HepG2 (cell line): ENCODE results near the gene DIP2C. TPM values are rescaled to one million over a fixed set of nuclear protein-coding genes. Genes with fewer than 3 reads are reported as not detected.

ENCODE experiments used
- ATAC-seq: fragments of 200-7000 bp; cut with Tn5 transposase; 3 replicates; pipeline ENCODE4 v1.9.1; 2020; ENCODE audit warnings: mild to moderate bottlenecking, moderate library complexity
- BruUV-seq: library from RNA; stranded (reverse); fragments of 400-500 nt; replicated peaks from 2 replicates; lab custom pipeline; 2021; lab: Mats Ljungman, UMichigan
- CTCF ChIA-PET: fragments of 300-600 bp; formaldehyde crosslinking; extraction: SDS; loops from one replicate; lab custom pipeline; 2021; ENCODE audit warnings: low total read pairs, inconsistent platforms, low intra/inter-chr PET ratio; lab: Yijun Ruan, JAX
- POLR2A ChIA-PET: fragments of 350-600 bp; sonication (Branson Sonifier 250); formaldehyde crosslinking; loops from one replicate; lab custom pipeline; 2020; ENCODE audit warnings: antibody characterized with exemption, inconsistent platforms; lab: Yijun Ruan, JAX
- DNase-seq: peaks from one replicate; pipeline ENCODE4 v3.0.0-alpha.2; 2015; ENCODE audit warnings: low spot score
- FAIRE-seq: peaks from 3 replicates; lab custom pipeline; 2011; peaks lifted over from hg19 to GRCh38; lab: Jason Lieb, UNC
- H2AFZ ChIP-seq: one replicate; pipeline ENCODE4 v1.6.1; 2011; ENCODE audit warnings: low read length, inconsistent platforms
- H3K27ac ChIP-seq: fragments of 300-600 bp; 3 replicates; pipeline ENCODE4 v1.8.0; 2011; ENCODE audit warnings: mixed run types, mild to moderate bottlenecking, mixed read lengths, low read length, inconsistent platforms; ENCODE audit not compliant: insufficient read depth; ENCODE audit errors: extremely low read length
- H3K27me3 ChIP-seq, 2 experiments: fragments of 200-600 bp in 1 of 2; 2 replicates in 1 of 2; 3 replicates in 1 of 2; pipeline versions ENCODE4 v1.6.0 to v1.8.0; 2011; ENCODE audit warnings: low read length in 2 of 2, mild to moderate bottlenecking in 2 of 2, moderate library complexity in 2 of 2, inconsistent platforms in 1 of 2; ENCODE audit not compliant: insufficient read depth in 2 of 2, control insufficient read depth in 1 of 2
- H3K36me3 ChIP-seq, 2 experiments: fragments of 200-600 bp in 1 of 2; replicated peaks in 1 of 2; 2 replicates in 1 of 2; 3 replicates in 1 of 2; pipeline versions ENCODE4 v1.5.1 to v1.8.0; 2011; ENCODE audit warnings: low read length in 2 of 2, inconsistent platforms in 1 of 2; ENCODE audit not compliant: insufficient read depth in 2 of 2, control insufficient read depth in 1 of 2
- H3K4me1 ChIP-seq: 2 replicates; pipeline ENCODE4 v1.5.1; 2012; ENCODE audit warnings: low read length, inconsistent platforms; ENCODE audit not compliant: insufficient read depth
- H3K4me2 ChIP-seq: 2 replicates; pipeline ENCODE4 v1.6.0; 2011; ENCODE audit warnings: low read depth, low read length, inconsistent platforms
- H3K4me3 ChIP-seq, 3 experiments: fragments of 200-600 bp in 1 of 3; sonication (generic), shearing (Covaris generic) in 1 of 3; replicated peaks in 1 of 3; 2 replicates each; pipeline ENCODE4 v1.5.1; 2011 to 2016; ENCODE audit warnings: low read length in 3 of 3, inconsistent platforms in 2 of 3, low read depth in 2 of 3, mild to moderate bottlenecking in 2 of 3, control low read depth in 1 of 3, mixed read lengths in 1 of 3; ENCODE audit not compliant: insufficient read depth in 1 of 3
- H3K79me2 ChIP-seq: one replicate; pipeline ENCODE4 v1.6.1; 2011; ENCODE audit warnings: low read length, inconsistent platforms; ENCODE audit not compliant: insufficient read depth
- H3K9ac ChIP-seq: 2 replicates; pipeline ENCODE4 v1.6.0; 2011; ENCODE audit warnings: mild to moderate bottlenecking, low read depth, low read length, inconsistent platforms; ENCODE audit not compliant: insufficient read depth
- H3K9me3 ChIP-seq: 2 replicates; pipeline ENCODE4 v1.5.1; 2012; ENCODE audit warnings: mild to moderate bottlenecking, low read length
- H4K20me1 ChIP-seq: 2 replicates; pipeline ENCODE4 v1.6.0; 2011; ENCODE audit warnings: inconsistent platforms, mild to moderate bottlenecking, low read length, moderate library complexity; ENCODE audit not compliant: insufficient read depth
- BRF2 ChIP-seq: sonication (generic); formaldehyde crosslinking; IDR thresholded peaks from 2 replicates; pipeline ENCODE4 v1.8.1; 2022; ENCODE audit warnings: mild to moderate bottlenecking, missing genetic modification reagents
- DR1 ChIP-seq: sonication (generic); formaldehyde crosslinking; IDR thresholded peaks from 2 replicates; pipeline ENCODE4 v1.8.0; 2021; ENCODE audit warnings: mild to moderate bottlenecking, missing genetic modification reagents, inconsistent platforms
- GTF2F1 ChIP-seq: fragments of 150-350 bp; IDR thresholded peaks from 2 replicates; pipeline ENCODE4 v1.6.1; 2014; ENCODE audit warnings: low read length
- PCBP2 ChIP-seq: fragments of 200-400 bp; formaldehyde crosslinking; optimal IDR thresholded peaks from 2 replicates; pipeline ENCODE3; 2018; ENCODE audit warnings: low read length, low read depth; ENCODE audit not compliant: poor library complexity, severe bottlenecking
- SIX4 ChIP-seq: sonication (generic); formaldehyde crosslinking; IDR thresholded peaks from 2 replicates; pipeline ENCODE4 v1.4.0; 2020; ENCODE audit warnings: missing genetic modification reagents
- SRSF1 ChIP-seq: fragments of 200-400 bp; formaldehyde crosslinking; optimal IDR thresholded peaks from 2 replicates; pipeline ENCODE3; 2017; ENCODE audit warnings: mild to moderate bottlenecking, low read depth, low read length, moderate library complexity
- TAF15 ChIP-seq: fragments of 200-400 bp; formaldehyde crosslinking; IDR thresholded peaks from one replicate; pipeline ENCODE4 v1.6.1; 2018; ENCODE audit warnings: mild to moderate bottlenecking, low read depth, low read length; ENCODE audit not compliant: poor library complexity, severe bottlenecking
- ZBTB7B ChIP-seq: sonication (generic); formaldehyde crosslinking; IDR thresholded peaks from 2 replicates; pipeline ENCODE4 v1.4.0; 2020; ENCODE audit warnings: missing genetic modification reagents
- ZFP37 ChIP-seq: sonication (generic); formaldehyde crosslinking; IDR thresholded peaks from 2 replicates; pipeline ENCODE4 v1.4.0; 2020; ENCODE audit warnings: missing genetic modification reagents, borderline replicate concordance
- ZNF589 ChIP-seq: sonication (generic); formaldehyde crosslinking; conservative IDR thresholded peaks from 2 replicates; pipeline ENCODE4 v1.8.0; 2022; ENCODE audit warnings: mild to moderate bottlenecking, moderate library complexity, missing genetic modification reagents
- ZNF772 ChIP-seq: sonication (generic); formaldehyde crosslinking; IDR thresholded peaks from 2 replicates; pipeline ENCODE4 v1.5.0; 2020; ENCODE audit warnings: mild to moderate bottlenecking, missing genetic modification reagents
- WGBS: methylation state at CpG from one replicate; pipeline ENCODE4 v1.1.6; 2017; ENCODE audit warnings: low lambda C conversion rate; 5-methylcytosine and 5-hydroxymethylcytosine counted together
- in situ Hi-C: cut with HindIII; loops from 2 replicates; pipeline ENCODE4 v1.10.0; 2017; ENCODE audit warnings: low pct_unique_long_range_greater_than_20kb; ENCODE audit not compliant: extremely low pct_ligation_motif_present
- intact Hi-C: fragments of 100-400 bp; cut with micrococcal nuclease; formaldehyde crosslinking; loops from one replicate; pipeline ENCODE4 v1.10.0; 2022; ENCODE audit not compliant: unreplicated experiment
- polyA plus RNA-seq, 8 experiments: library from polyadenylated mRNA; depleted of rRNA in 3 of 8; stranded (reverse) in 7 of 8; unstranded in 1 of 8; fragments of >200 nt; fragmentation: Illumina TruSeq in 4 of 8; extraction: Trizol in 4 of 8; gene quantifications; 2 replicates each; pipeline versions ENCODE4 v1.2.1 to v1.2.3, GENCODE V29; 2011 to 2016; ENCODE audit warnings: low read depth in 4 of 8, missing spikeins in 1 of 8, mixed read lengths in 1 of 8; ENCODE audit not compliant: insufficient read depth in 1 of 8
- total RNA-seq, 5 experiments: library from RNA; depleted of rRNA; stranded (reverse); fragments of >200 nt; fragmentation: Illumina TruSeq; extraction: Trizol; gene quantifications; 2 replicates each; pipeline ENCODE4 v1.2.3, GENCODE V29; 2016; ENCODE audit warnings: low read depth in 1 of 5
- TF ChIP-seq, protein P1 (sequence below): sonication (generic); formaldehyde crosslinking; IDR thresholded peaks from 2 replicates; pipeline ENCODE4 v1.4.0; 2020; ENCODE audit warnings: missing genetic modification reagents, mild to moderate bottlenecking, borderline replicate concordance

DIP2C gene
- total and polyA plus RNA-seq, 2 of the 13 experiments (the other 11 are each of a cell fraction or from before 2014, with no cell fraction given), result 2.2 to 2.7 TPM

DNA sequence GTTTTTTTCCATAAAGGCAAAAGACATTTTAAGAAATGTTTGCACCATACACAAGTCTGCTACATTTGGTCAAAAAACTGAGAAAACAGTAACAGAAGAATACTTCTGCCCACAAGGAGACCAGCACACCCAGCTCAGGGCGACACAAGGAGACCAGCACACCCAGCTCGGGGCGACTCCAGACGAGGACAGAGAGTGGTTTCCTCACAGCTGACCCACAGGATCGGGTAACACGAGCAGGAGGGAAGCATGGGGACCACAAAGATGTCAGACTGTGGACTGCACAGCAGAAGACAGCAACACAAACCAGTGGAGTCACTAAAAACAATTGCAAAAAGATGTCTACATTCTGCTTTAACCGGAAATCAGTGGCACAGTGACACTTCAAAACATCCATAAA is 237.6 kb downstream of the DIP2C start:
- CTCF ChIA-PET, result no interaction called here
- Histone ChIP-seq H3K9me3 (no peaks in the 10 kb centered on the region), H3K79me2 (no peaks in the 10 kb centered on the region), H3K27me3 (no peaks in the 10 kb centered on the region), H4K20me1 (no peaks in the 10 kb centered on the region), H3K4me2 (no peak overlapping the region), H3K9ac (no peak overlapping the region), H2AFZ (no peak overlapping the region), H3K27ac (no peak overlapping the region), H3K4me1 (no peaks in the 10 kb centered on the region), H3K36me3 (no peaks in the 10 kb centered on the region), H3K4me3 (no peak overlapping the region)
- intact Hi-C loops, result no loop called here
- no peak for TF ChIP-seq DR1 (CRISPR knock-in tag)
- TF ChIP-seq SRSF1, result no peak
- TF ChIP-seq PCBP2, result no peak
- no peak for TF ChIP-seq ZBTB7B
- no peak for TF ChIP-seq ZNF589 (CRISPR knock-in tag)
- TF ChIP-seq ZNF772 (CRISPR knock-in tag), result no peak
- TF ChIP-seq BRF2 (CRISPR knock-in tag), result no peak
- no peak for TF ChIP-seq SIX4 (CRISPR knock-in tag)
- no peak for TF ChIP-seq GTF2F1
- TF ChIP-seq ZFP37, result no peak
- TF ChIP-seq, protein P1, sequence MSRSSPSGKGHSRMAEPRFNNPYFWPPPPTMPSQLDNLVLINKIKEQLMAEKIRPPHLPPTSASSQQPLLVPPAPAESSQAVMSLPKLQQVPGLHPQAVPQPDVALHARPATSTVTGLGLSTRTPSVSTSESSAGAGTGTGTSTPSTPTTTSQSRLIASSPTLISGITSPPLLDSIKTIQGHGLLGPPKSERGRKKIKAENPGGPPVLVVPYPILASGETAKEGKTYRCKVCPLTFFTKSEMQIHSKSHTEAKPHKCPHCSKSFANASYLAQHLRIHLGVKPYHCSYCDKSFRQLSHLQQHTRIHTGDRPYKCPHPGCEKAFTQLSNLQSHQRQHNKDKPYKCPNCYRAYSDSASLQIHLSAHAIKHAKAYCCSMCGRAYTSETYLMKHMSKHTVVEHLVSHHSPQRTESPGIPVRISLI (CRISPR knock-in tag), result no peak
- no peak for TF ChIP-seq TAF15
- in situ Hi-C loops, result no loop called here
- ATAC-seq, result no peak
- no peak for FAIRE-seq
- 84% methylated on average over 7 of the region's 7 CpGs for WGBS
- no TSS peak for BruUV-seq
- POLR2A ChIA-PET, result no interaction called here
- no peak for DNase-seq
